Neuron (in vitro differentiated cells): ENCODE measurements around the gene GHRL.

Experiments
- H2AFZ ChIP-seq: one replicate; pipeline ENCODE4 v1.6.1; 2013; ENCODE audit warnings: low read depth, mild to moderate bottlenecking, inconsistent platforms, low read length, moderate library complexity
- H3K27me3 ChIP-seq: one replicate; pipeline ENCODE4 v1.6.1; 2013; ENCODE audit warnings: low read length; ENCODE audit not compliant: insufficient read depth
- H3K36me3 ChIP-seq: one replicate; pipeline ENCODE4 v1.6.1; 2013; ENCODE audit warnings: low read length; ENCODE audit not compliant: insufficient read depth
- H3K4me1 ChIP-seq: one replicate; pipeline ENCODE4 v1.6.1; 2013; ENCODE audit warnings: low read length; ENCODE audit not compliant: insufficient read depth
- H3K4me3 ChIP-seq: 2 replicates; pipeline ENCODE4 v1.5.1; 2013; ENCODE audit warnings: mild to moderate bottlenecking, low read length, moderate library complexity
- H3K9me3 ChIP-seq: one replicate; pipeline ENCODE4 v1.6.1; 2013; ENCODE audit warnings: low read length

Gene GHRL

GRCh38 chr3:10286596-10287295 lies 6.0 kb downstream of the GHRL start:
- no peak overlapping the region for H2AFZ ChIP-seq
- no peak overlapping the region for H3K4me3 ChIP-seq
- H3K4me1 ChIP-seq = peaks cover 6% of the 10 kb centered on the region
- no peaks in the 10 kb centered on the region for H3K9me3 ChIP-seq
- no peaks in the 10 kb centered on the region for H3K27me3 ChIP-seq
- H3K36me3 ChIP-seq = peaks cover 18% of the 10 kb centered on the region

DNA sequence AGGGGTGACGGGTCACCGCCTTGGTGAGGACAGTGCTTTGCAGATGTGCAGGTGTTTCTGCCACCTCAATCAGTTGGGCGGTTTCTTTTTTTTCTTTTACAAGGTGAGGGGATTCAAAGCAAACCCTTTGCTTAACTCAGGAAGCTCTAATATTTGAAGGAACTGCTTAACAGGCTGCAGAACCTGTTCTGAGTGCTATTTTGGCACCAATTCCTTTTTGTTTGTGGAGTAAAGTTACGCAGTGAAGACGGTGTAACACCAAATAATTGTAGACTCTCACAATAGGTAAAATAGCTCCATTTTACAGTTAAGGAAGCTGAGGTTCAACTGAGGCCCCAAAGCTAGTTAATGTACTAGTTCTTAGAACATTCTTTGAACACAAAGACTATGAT lies 6.6 kb downstream of the GHRL start:
- Histone ChIP-seq H3K27me3 (no peaks in the 10 kb centered on the region), H3K4me1 (peaks cover 6% of the 10 kb centered on the region), H3K9me3 (no peaks in the 10 kb centered on the region), H3K4me3 (no peak overlapping the region), H3K36me3 (peaks cover 14% of the 10 kb centered on the region), H2AFZ (no peak overlapping the region)

DNA sequence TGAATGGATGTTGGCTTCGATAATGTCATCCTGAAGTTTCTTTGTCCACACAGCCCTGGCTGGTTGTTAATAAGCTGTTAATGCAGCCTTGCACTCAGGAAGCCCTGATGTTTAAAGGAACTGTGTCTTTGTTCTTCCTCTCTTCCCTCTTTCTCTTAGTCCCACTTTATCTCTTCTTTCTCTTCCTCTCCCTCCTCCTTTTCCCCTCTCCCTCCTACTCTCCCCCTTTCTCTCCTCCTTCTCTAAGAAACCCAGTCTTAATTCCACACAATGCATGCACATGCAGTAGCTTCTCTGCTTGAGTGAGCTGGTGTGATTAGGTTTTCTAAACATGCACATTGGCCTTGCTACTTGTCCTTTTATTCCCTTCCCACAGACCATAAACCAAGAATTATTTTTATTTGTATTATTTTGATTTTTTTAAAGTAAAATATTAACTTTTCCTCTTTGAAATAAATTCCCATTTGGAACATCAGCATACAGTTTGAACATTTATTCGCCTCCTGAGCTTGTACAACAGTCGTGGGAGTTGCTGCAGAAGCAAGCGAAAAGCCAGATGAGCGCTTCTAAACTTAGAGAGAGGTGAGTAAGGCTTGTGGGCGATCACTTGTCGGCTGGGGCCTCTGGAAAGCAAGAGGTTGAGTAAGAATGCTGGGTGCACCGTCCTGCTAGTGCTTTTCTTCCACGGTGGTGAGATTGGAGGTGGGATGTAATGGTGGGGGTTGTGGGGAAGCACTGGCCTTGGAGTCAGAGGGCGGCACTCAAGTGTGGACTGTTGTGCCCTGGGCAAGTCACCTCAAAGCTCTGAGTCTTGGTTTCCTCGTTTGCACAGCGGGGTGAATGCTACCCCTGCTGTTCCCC lies 7.2 kb downstream of the GHRL start:
- H3K9me3 ChIP-seq = no peaks in the 10 kb centered on the region
- no peak overlapping the region for H3K4me3 ChIP-seq
- H3K4me1 ChIP-seq = peaks cover 6% of the 10 kb centered on the region
- H3K36me3 ChIP-seq = peaks cover 18% of the 10 kb centered on the region
- no peak overlapping the region for H2AFZ ChIP-seq
- H3K27me3 ChIP-seq = no peaks in the 10 kb centered on the region

DNA sequence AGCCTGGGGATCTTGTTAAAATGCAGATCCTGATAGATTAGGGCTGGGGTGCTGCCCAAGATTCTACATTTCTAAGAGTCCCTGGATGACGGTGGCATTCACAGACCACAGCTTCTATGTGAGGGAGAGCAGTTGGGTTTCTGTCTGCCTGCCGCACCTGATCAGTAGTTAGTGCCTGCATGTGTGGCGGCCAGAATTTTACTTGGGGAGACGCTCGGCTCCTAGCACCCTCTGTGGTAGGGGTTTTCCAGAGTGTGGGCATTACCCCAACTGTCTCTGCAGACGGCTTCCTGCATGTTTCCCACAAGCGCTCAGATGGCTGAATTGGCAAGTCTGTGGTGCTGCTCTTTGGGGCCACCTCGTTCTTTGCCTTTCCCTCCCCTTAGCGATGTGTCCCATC lies 8.3 kb downstream of the GHRL start:
- H2AFZ ChIP-seq = no peak overlapping the region
- H3K4me3 ChIP-seq = no peak overlapping the region
- H3K36me3 ChIP-seq = peaks cover 28% of the 10 kb centered on the region
- no peaks in the 10 kb centered on the region for H3K27me3 ChIP-seq
- H3K4me1 ChIP-seq = peaks cover 6% of the 10 kb centered on the region
- H3K9me3 ChIP-seq = no peaks in the 10 kb centered on the region

GRCh38 chr3:10283638-10284037 lies 9.1 kb downstream of the GHRL start:
- no peak overlapping the region for H3K4me3 ChIP-seq
- peaks cover 37% of the 10 kb centered on the region for H3K36me3 ChIP-seq

DNA sequence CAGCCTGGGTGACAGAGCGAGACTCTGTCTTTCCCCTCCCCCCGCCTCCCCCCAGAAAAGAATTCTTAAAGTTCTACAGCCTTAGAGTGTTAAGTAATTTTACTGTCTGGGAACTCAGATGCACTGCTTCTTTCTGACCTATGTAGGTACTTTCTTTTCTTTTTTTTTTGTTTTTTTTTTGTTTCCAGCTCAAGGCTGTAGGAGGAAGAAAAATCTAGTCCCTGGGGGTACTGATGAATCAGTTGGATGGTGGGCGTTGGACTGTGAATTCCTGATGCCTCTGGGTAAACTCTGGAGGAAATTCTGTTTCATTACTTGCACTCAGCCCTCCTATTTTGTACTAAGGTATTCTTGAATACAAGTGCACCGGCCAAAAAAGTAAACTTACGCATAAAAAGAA lies 10.8 kb downstream of the GHRL start:
- Histone ChIP-seq H3K9me3 (no peaks in the 10 kb centered on the region), H3K36me3 (peaks cover 45% of the 10 kb centered on the region), H3K4me3 (no peak overlapping the region), H2AFZ (no peak overlapping the region), H3K27me3 (no peaks in the 10 kb centered on the region), H3K4me1 (peaks cover 6% of the 10 kb centered on the region)

More at GRCh38 chr3:10283638-10284037, 9.1 kb downstream of the GHRL start:
- Histone ChIP-seq H3K9me3 (no peaks in the 10 kb centered on the region), H2AFZ (no peak overlapping the region), H3K27me3 (no peaks in the 10 kb centered on the region), H3K4me1 (peaks cover 6% of the 10 kb centered on the region)

DNA sequence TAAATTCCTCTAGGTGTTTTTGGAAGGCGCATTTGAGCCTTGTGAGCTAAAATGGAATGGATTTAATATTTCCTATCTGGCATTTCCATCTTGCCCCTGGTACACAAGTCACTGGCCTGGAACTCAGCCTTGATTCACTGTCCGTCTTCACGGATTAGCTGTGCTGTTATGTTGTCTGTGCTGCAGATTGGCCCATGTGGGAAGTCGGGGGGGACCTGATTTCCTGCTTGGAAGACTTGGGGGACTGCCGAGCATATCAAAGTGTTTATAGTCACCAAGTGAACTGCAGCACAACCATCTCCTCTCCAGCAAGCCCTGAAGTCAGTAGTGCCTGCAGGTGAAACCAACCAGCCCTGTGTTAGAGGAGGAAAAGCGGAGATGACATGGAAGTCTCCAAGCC lies 12.2 kb downstream of the GHRL start:
- H3K4me1 ChIP-seq = no peaks in the 10 kb centered on the region
- H3K4me3 ChIP-seq = no peak overlapping the region
- H3K9me3 ChIP-seq = no peaks in the 10 kb centered on the region
- no peaks in the 10 kb centered on the region for H3K27me3 ChIP-seq
- peaks cover 53% of the 10 kb centered on the region for H3K36me3 ChIP-seq
- H2AFZ ChIP-seq = no peak overlapping the region

GRCh38 chr3:10280177-10280529 lies 12.6 kb downstream of the GHRL start:
- Histone ChIP-seq H3K36me3 (peaks cover 53% of the 10 kb centered on the region), H2AFZ (no peak overlapping the region), H3K4me3 (no peak overlapping the region), H3K27me3 (no peaks in the 10 kb centered on the region), H3K9me3 (no peaks in the 10 kb centered on the region), H3K4me1 (no peaks in the 10 kb centered on the region)

GRCh38 chr3:10279384-10280176 lies 13.2 kb downstream of the GHRL start:
- Histone ChIP-seq H3K36me3 (peaks cover 53% of the 10 kb centered on the region), H2AFZ (no peak overlapping the region), H3K4me3 (no peak overlapping the region), H3K4me1 (peaks cover 3% of the 10 kb centered on the region), H3K9me3 (no peaks in the 10 kb centered on the region), H3K27me3 (no peaks in the 10 kb centered on the region)

- Histone ChIP-seq H3K4me3 (no peak overlapping the region), H3K4me1 (peaks cover 14% of the 10 kb centered on the region), H3K36me3 (peaks cover 51% of the 10 kb centered on the region), H2AFZ (no peak overlapping the region), H3K9me3 (no peaks in the 10 kb centered on the region), H3K27me3 (no peaks in the 10 kb centered on the region)
Measured at GRCh38 chr3:10278501-10278900, 14.2 kb downstream of the GHRL start.

DNA sequence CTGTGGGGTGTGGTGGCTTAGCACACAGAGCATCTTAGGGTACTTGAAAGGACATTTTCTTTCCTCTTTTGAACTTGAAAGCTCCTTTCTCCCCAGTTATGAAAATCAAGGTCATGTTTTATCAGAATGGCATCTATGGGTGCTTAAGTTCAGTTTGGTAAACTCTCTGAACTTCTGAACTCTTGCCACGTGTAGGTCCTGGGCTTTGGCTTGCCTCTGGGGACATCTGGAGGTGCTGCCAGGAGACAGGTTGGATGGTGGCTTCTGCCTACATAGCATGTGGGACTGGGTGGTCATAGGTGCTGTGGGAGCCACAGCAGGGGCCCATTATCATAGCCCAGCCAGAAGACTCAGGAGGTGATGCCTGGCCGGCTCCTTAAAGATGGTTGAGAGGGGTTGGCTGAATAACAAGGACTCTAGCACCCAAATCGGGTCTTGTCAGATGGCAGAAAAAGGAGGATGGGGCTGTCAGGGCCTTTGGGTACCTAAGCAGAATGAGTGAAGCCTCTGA lies 15.6 kb downstream of the GHRL start:
- H2AFZ ChIP-seq = no peak overlapping the region
- peaks cover 19% of the 10 kb centered on the region for H3K4me1 ChIP-seq
- H3K4me3 ChIP-seq = no peak overlapping the region
- peaks cover 50% of the 10 kb centered on the region for H3K36me3 ChIP-seq
- H3K9me3 ChIP-seq = no peaks in the 10 kb centered on the region
- no peaks in the 10 kb centered on the region for H3K27me3 ChIP-seq

GRCh38 chr3:10274601-10275000 lies 18.1 kb downstream of the GHRL start:
- peaks cover 54% of the 10 kb centered on the region for H3K36me3 ChIP-seq
- no peaks in the 10 kb centered on the region for H3K27me3 ChIP-seq
- no peak overlapping the region for H2AFZ ChIP-seq
- H3K9me3 ChIP-seq = no peaks in the 10 kb centered on the region
- no peak overlapping the region for H3K4me3 ChIP-seq
- peaks cover 19% of the 10 kb centered on the region for H3K4me1 ChIP-seq
